ENCODE results near the gene OR8B12.
"Not testable (repeated sequence)": the region's sequence is repeated elsewhere in the genome, so short reads cannot be mapped to it uniquely, and the experiment has no call there.

OR8B12 gene

DNA sequence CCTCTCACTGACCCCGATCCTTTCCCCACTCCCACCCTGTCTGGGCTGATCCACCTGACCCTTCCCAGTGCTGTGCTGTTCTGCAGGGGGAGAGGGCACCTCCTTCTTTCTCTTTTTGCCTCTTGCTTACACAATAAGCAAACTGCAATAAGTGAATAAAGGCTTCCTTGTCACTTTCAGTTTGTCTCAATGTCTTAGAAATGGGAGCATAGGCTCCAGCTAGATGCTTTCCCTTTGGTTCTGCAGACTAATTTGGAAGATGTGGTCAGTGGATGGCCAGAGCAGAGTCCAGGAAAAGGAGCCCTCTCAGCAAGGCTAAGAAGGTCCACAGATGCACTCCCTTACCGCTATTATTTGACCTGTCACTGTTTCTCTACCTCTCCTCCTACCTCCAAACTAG lies 9.4 kb downstream of the OR8B12 start:
- no peak overlapping the region for H3K27ac ChIP-seq
- TF ChIP-seq CTCF (IDR thresholded peaks at IDR 0.05) (no peak), ZFX (IDR thresholded peaks at IDR 0.05; ENCODE audit: borderline replicate concordance) (no peak)

DNA sequence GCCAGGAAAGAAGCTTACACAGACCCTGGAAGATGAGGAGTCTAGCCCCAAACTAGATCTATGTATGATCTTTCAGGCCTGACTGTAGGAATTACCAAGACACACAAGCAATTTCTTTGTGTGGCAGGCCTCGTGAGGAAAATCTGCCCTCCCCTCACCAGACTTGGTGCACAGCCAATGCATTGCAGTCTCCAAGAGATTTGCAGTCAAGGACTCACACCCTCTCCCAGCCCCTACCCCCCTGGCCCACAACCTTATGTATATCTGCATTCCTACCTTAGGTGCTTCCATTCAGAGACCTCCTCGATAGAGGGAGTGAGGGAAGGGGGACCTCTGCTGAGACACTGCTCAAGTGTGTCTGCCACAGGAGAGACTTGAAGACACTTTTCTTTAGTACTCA lies 9.8 kb downstream of the OR8B12 start:
- H3K27ac ChIP-seq, result no peak overlapping the region

GRCh38 chr11:124520550-124520854 lies 23.0 kb downstream of the OR8B12 start:
- no peak for TF ChIP-seq CTCF (IDR thresholded peaks at IDR 0.05)
- no peak for TF ChIP-seq ZFX (IDR thresholded peaks at IDR 0.05; ENCODE audit: borderline replicate concordance)
- no peak overlapping the region for H3K27ac ChIP-seq

More for the DNA sequence above, 9.8 kb downstream of the OR8B12 start:
- TF ChIP-seq CTCF (IDR thresholded peaks at IDR 0.05) (no peak), ZFX (IDR thresholded peaks at IDR 0.05; ENCODE audit: borderline replicate concordance) (no peak)

DNA sequence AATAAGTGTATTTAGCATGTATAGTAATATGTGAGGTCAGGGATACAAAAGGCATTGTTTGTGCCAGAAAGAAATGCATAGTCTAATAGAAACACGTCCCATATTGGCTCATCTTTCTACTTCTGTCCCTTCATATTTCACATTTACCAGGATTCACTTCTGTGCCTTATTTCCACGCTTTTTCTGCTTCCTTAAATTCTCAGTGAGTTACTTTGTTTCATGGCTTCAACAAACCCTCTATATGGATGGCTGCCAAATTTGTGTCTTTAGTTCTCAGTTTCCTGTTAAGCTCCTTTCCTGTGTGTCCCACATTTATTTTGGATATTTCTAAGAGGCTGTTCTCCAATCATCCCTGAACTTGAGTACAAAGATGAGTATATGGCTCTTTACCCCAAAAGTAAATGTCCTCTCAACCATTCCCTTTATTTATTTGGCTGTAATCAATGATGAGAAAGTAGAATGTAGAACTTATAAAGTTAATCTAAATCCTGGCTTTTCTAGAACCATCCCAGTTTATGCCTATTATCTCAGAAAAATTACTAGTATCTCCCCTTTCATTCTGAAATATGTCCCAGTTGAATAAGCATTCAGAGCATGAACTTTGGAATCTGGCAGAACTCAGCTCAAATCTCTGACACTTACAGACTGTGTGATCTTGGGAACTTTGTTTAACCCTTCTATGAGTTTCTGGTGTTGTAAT lies 23.5 kb downstream of the OR8B12 start:
- H3K27ac ChIP-seq, result no peak overlapping the region
- TF ChIP-seq ZFX (IDR thresholded peaks at IDR 0.05; ENCODE audit: borderline replicate concordance) (no peak), CTCF (IDR thresholded peaks at IDR 0.05) (no peak)

DNA sequence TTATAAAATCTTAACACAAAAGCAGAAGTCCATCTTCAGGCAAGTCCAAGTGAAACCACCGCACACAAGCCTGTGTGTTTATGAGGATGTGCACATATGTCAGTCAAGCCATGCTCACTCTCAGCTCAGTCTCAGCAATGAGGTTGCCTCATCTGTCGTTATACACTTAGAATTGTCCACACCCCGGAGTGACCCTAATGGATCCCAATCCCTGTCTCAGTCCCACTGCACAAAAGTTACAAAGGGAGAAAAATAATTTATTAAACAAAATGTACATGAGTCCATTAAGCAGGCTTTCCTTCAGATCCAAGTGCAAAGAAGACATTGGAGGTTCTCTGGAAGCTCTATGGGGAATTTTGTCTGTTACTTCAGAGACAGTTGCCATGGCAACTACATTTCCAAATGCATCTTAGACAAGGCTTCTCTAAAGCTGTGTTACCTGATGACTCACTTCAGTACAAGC lies 24.4 kb downstream of the OR8B12 start:
- TF ChIP-seq CTCF (IDR thresholded peaks at IDR 0.05) (no peak), ZFX (IDR thresholded peaks at IDR 0.05; ENCODE audit: borderline replicate concordance) (no peak)
- no peak overlapping the region for H3K27ac ChIP-seq

- no peak for TF ChIP-seq CTCF (IDR thresholded peaks at IDR 0.05)
- TF ChIP-seq ZFX (IDR thresholded peaks at IDR 0.05; ENCODE audit: borderline replicate concordance), result no peak
- H3K27ac ChIP-seq, result no peak overlapping the region
These were observed 26.1 kb downstream of the OR8B12 start for GRCh38 chr11:124517314-124517713.

- not testable (repeated sequence) for H3K27ac ChIP-seq
These were observed 28.8 kb downstream of the OR8B12 start for GRCh38 chr11:124514675-124515074.

DNA sequence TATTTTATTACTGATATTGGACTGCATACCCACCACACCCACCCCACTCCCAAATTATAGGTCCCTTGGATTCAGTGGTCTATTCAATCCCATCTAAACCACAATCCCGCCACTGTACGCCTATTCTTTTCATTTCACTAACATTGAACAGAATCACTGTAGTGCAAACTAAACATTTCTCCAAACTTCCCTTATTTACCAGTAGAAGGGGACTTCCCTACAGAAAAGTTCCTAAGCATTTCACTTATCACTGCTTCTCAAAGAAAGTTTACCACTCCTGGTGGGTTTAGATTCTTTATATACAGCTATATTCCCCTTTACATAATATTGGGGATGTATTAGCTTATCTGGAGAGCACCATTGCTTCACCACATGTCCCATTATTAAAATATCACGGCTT lies 29.3 kb downstream of the OR8B12 start:
- TF ChIP-seq CTCF (IDR thresholded peaks at IDR 0.05) (no peak), ZFX (IDR thresholded peaks at IDR 0.05; ENCODE audit: borderline replicate concordance) (no peak)
- H3K27ac ChIP-seq, result no peak overlapping the region

Measured in 22Rv1 (cell line).